ENCODE measurements around the gene TARDBP. TPM values are rescaled to one million over a fixed set of nuclear protein-coding genes. Genes with fewer than 3 reads are reported as not detected.

TARDBP gene
- total and polyA plus RNA-seq, 9 of the 15 experiments (the other 6 are each of a cell fraction or from before 2014, with no cell fraction given), result 122 to 515 (median 243) TPM

- TF ChIP-seq, protein P1, sequence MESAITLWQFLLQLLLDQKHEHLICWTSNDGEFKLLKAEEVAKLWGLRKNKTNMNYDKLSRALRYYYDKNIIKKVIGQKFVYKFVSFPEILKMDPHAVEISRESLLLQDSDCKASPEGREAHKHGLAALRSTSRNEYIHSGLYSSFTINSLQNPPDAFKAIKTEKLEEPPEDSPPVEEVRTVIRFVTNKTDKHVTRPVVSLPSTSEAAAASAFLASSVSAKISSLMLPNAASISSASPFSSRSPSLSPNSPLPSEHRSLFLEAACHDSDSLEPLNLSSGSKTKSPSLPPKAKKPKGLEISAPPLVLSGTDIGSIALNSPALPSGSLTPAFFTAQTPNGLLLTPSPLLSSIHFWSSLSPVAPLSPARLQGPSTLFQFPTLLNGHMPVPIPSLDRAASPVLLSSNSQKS (CRISPR knock-in tag; IDR thresholded peaks at IDR 0.05), result no peak
- no peak for TF ChIP-seq FOXJ3 (CRISPR knock-in tag; IDR thresholded peaks at IDR 0.05)
- TF ChIP-seq ZKSCAN1 (IDR thresholded peaks at IDR 0.05; ENCODE audit: low read depth, low read length), result no peak
- no peak for TF ChIP-seq CREB1 (IDR thresholded peaks at IDR 0.05)
- TF ChIP-seq CREB1 (CRISPR knock-in tag; IDR thresholded peaks at IDR 0.05), result no peak; the same call in 1 of the 2 replicates
- no peak for TF ChIP-seq MCM3 (IDR thresholded peaks at IDR 0.05)
- no peak for TF ChIP-seq ZNF644 (tag; IDR thresholded peaks at IDR 0.05; ENCODE audit: low read depth)
- TF ChIP-seq ZNF133 (CRISPR knock-in tag; IDR thresholded peaks at IDR 0.05), result no peak
- TF ChIP-seq PTTG1 (tag; IDR thresholded peaks at IDR 0.05; ENCODE audit: low read depth), result no peak
- TF ChIP-seq, protein P2, sequence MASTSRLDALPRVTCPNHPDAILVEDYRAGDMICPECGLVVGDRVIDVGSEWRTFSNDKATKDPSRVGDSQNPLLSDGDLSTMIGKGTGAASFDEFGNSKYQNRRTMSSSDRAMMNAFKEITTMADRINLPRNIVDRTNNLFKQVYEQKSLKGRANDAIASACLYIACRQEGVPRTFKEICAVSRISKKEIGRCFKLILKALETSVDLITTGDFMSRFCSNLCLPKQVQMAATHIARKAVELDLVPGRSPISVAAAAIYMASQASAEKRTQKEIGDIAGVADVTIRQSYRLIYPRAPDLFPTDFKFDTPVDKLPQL (IDR thresholded peaks at IDR 0.05; ENCODE audit: extremely low read depth, insufficient read length), result no peak
- no peak for TF ChIP-seq DDX20 (tag; IDR thresholded peaks at IDR 0.05; ENCODE audit: low read depth)
- TF ChIP-seq HMGN3 (IDR thresholded peaks at IDR 0.05; ENCODE audit: borderline replicate concordance, extremely low read depth, insufficient read length, low read depth, low read length), result no peak
- no peak for TF ChIP-seq SRSF7 (optimal IDR thresholded peaks at IDR 0.05; ENCODE audit: low read depth, low read length)
- peak; percentile 77; the same call in 1 of the 2 replicates for TF ChIP-seq PHF8 (IDR thresholded peaks at IDR 0.05; ENCODE audit: borderline replicate concordance, low read length)
- no peak for TF ChIP-seq TARDBP (IDR thresholded peaks at IDR 0.05)
- TF ChIP-seq MECOM (CRISPR knock-in tag; IDR thresholded peaks at IDR 0.05), result no peak
- TF ChIP-seq ILK (tag; IDR thresholded peaks at IDR 0.05; ENCODE audit: borderline replicate concordance, low read depth), result no peak
- TF ChIP-seq GTF3C2 (IDR thresholded peaks at IDR 0.05; ENCODE audit: borderline replicate concordance, extremely low read depth, insufficient read length), result no peak
- TF ChIP-seq CEBPG (CRISPR knock-in tag; IDR thresholded peaks at IDR 0.05), result peak; percentile 38; the same call in 1 of the 2 replicates
- no peak for TF ChIP-seq CEBPG (tag; conservative IDR thresholded peaks at IDR 0.05 in 1 of 2, IDR thresholded peaks at IDR 0.05 in 1 of 2)
- TF ChIP-seq, protein P3, sequence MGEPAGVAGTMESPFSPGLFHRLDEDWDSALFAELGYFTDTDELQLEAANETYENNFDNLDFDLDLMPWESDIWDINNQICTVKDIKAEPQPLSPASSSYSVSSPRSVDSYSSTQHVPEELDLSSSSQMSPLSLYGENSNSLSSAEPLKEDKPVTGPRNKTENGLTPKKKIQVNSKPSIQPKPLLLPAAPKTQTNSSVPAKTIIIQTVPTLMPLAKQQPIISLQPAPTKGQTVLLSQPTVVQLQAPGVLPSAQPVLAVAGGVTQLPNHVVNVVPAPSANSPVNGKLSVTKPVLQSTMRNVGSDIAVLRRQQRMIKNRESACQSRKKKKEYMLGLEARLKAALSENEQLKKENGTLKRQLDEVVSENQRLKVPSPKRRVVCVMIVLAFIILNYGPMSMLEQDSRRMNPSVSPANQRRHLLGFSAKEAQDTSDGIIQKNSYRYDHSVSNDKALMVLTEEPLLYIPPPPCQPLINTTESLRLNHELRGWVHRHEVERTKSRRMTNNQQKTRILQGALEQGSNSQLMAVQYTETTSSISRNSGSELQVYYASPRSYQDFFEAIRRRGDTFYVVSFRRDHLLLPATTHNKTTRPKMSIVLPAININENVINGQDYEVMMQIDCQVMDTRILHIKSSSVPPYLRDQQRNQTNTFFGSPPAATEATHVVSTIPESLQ (CRISPR knock-in tag; IDR thresholded peaks at IDR 0.05), result no peak
- TF ChIP-seq ZNF253 (CRISPR knock-in tag; conservative IDR thresholded peaks at IDR 0.05), result no peak
- TF ChIP-seq CC2D1A (IDR thresholded peaks at IDR 0.05), result no peak
Observed at GRCh38 chr1:11059155-11059967, 46.9 kb downstream of the TARDBP start (continued).

Measured in K562 (cell line).